ENCODE data around the gene MICAL2. TPM values are rescaled to one million over a fixed set of nuclear protein-coding genes. Genes with fewer than 3 reads are reported as not detected.

MICAL2 gene
- total and polyA plus RNA-seq, 2 of the 13 experiments (the other 11 are each of a cell fraction or from before 2014, with no cell fraction given), result 0.78 to 1.1 TPM

DNA sequence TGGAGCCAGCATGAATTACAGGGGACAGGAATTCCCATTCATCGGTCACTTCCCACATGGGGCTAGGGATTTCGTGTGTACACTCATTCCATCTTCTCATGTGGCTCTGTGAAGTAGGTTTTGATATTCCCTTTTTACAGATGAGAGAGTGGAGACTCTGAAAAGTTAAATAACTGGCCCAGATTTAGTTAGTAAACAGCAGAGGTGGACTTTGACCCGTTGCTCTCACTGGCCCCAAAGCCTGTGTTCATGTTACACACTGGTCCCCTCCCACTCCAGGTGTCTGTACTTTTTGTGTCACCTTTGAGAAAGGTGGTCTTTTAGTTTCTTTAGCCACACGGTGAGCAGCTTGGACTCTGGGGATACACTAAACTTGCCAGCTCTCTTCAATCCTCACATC, 108.5 kb downstream of the MICAL2 start (continued):
- TF ChIP-seq FOXA1 (IDR thresholded peaks at IDR 0.05), result no peak
- TF ChIP-seq FOXA1 (CRISPR knock-in tag; IDR thresholded peaks at IDR 0.05), result peak; percentile 86
- no peak for TF ChIP-seq REPIN1 (CRISPR knock-in tag; IDR thresholded peaks at IDR 0.05; ENCODE audit: borderline replicate concordance, low read depth)
- 0 out of 2 replicates have a peak, but pooled peaks have one; percentile 34 for TF ChIP-seq ELF3 (CRISPR knock-in tag; IDR thresholded peaks at IDR 0.05)
- TF ChIP-seq HNF4G (IDR thresholded peaks at IDR 0.05; ENCODE audit: borderline replicate concordance, low read depth, low read length), result peak; percentile 86
- TF ChIP-seq HNF4G (CRISPR knock-in tag; IDR thresholded peaks at IDR 0.05; ENCODE audit: borderline replicate concordance, low read depth), result peak; percentile 88; the same call in 1 of the 2 replicates
- peak; percentile 47; the same call in 1 of the 2 replicates for TF ChIP-seq ZBTB7B (CRISPR knock-in tag; IDR thresholded peaks at IDR 0.05)
- peak; percentile 52; the same call in 1 of the 2 replicates for TF ChIP-seq ZNF331 (CRISPR knock-in tag; IDR thresholded peaks at IDR 0.05)
- TF ChIP-seq, protein P1, sequence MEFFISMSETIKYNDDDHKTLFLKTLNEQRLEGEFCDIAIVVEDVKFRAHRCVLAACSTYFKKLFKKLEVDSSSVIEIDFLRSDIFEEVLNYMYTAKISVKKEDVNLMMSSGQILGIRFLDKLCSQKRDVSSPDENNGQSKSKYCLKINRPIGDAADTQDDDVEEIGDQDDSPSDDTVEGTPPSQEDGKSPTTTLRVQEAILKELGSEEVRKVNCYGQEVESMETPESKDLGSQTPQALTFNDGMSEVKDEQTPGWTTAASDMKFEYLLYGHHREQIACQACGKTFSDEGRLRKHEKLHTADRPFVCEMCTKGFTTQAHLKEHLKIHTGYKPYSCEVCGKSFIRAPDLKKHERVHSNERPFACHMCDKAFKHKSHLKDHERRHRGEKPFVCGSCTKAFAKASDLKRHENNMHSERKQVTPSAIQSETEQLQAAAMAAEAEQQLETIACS (CRISPR knock-in tag; IDR thresholded peaks at IDR 0.05), result no peak
- no peak for TF ChIP-seq ZNF841 (CRISPR knock-in tag; IDR thresholded peaks at IDR 0.05; ENCODE audit: borderline replicate concordance)
- TF ChIP-seq, protein P2, sequence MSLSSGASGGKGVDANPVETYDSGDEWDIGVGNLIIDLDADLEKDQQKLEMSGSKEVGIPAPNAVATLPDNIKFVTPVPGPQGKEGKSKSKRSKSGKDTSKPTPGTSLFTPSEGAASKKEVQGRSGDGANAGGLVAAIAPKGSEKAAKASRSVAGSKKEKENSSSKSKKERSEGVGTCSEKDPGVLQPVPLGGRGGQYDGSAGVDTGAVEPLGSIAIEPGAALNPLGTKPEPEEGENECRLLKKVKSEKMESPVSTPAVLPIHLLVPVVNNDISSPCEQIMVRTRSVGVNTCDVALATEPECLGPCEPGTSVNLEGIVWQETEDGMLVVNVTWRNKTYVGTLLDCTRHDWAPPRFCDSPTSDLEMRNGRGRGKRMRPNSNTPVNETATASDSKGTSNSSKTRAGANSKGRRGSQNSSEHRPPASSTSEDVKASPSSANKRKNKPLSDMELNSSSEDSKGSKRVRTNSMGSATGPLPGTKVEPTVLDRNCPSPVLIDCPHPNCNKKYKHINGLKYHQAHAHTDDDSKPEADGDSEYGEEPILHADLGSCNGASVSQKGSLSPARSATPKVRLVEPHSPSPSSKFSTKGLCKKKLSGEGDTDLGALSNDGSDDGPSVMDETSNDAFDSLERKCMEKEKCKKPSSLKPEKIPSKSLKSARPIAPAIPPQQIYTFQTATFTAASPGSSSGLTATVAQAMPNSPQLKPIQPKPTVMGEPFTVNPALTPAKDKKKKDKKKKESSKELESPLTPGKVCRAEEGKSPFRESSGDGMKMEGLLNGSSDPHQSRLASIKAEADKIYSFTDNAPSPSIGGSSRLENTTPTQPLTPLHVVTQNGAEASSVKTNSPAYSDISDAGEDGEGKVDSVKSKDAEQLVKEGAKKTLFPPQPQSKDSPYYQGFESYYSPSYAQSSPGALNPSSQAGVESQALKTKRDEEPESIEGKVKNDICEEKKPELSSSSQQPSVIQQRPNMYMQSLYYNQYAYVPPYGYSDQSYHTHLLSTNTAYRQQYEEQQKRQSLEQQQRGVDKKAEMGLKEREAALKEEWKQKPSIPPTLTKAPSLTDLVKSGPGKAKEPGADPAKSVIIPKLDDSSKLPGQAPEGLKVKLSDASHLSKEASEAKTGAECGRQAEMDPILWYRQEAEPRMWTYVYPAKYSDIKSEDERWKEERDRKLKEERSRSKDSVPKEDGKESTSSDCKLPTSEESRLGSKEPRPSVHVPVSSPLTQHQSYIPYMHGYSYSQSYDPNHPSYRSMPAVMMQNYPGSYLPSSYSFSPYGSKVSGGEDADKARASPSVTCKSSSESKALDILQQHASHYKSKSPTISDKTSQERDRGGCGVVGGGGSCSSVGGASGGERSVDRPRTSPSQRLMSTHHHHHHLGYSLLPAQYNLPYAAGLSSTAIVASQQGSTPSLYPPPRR (CRISPR knock-in tag; IDR thresholded peaks at IDR 0.05; ENCODE audit: borderline replicate concordance), result 0 out of 2 replicates have a peak, but pooled peaks have one; percentile 22
- peak; percentile 71; the same call in 1 of the 2 replicates for TF ChIP-seq SIX1 (CRISPR knock-in tag; IDR thresholded peaks at IDR 0.05; ENCODE audit: borderline replicate concordance)
- no peak for TF ChIP-seq HOXA7 (CRISPR knock-in tag; IDR thresholded peaks at IDR 0.05)
- TF ChIP-seq LCORL (IDR thresholded peaks at IDR 0.05), result no peak
- TF ChIP-seq LCORL (CRISPR knock-in tag; IDR thresholded peaks at IDR 0.05), result peak; percentile 54; the same call in 1 of the 2 replicates
- TF ChIP-seq CEBPG (CRISPR knock-in tag; IDR thresholded peaks at IDR 0.05), result peak; percentile 18; the same call in 1 of the 2 replicates
- no peak for TF ChIP-seq ZNF484 (CRISPR knock-in tag; IDR thresholded peaks at IDR 0.05; ENCODE audit: borderline replicate concordance, low read depth)
- 0 out of 2 replicates have a peak, but pooled peaks have one; percentile 17 for TF ChIP-seq DMAP1 (CRISPR knock-in tag; IDR thresholded peaks at IDR 0.05)
- no peak for TF ChIP-seq SOX6 (IDR thresholded peaks at IDR 0.05)
- TF ChIP-seq SOX6 (CRISPR knock-in tag; IDR thresholded peaks at IDR 0.05), result 0 out of 2 replicates have a peak, but pooled peaks have one; percentile 28
- TF ChIP-seq, protein P3, sequence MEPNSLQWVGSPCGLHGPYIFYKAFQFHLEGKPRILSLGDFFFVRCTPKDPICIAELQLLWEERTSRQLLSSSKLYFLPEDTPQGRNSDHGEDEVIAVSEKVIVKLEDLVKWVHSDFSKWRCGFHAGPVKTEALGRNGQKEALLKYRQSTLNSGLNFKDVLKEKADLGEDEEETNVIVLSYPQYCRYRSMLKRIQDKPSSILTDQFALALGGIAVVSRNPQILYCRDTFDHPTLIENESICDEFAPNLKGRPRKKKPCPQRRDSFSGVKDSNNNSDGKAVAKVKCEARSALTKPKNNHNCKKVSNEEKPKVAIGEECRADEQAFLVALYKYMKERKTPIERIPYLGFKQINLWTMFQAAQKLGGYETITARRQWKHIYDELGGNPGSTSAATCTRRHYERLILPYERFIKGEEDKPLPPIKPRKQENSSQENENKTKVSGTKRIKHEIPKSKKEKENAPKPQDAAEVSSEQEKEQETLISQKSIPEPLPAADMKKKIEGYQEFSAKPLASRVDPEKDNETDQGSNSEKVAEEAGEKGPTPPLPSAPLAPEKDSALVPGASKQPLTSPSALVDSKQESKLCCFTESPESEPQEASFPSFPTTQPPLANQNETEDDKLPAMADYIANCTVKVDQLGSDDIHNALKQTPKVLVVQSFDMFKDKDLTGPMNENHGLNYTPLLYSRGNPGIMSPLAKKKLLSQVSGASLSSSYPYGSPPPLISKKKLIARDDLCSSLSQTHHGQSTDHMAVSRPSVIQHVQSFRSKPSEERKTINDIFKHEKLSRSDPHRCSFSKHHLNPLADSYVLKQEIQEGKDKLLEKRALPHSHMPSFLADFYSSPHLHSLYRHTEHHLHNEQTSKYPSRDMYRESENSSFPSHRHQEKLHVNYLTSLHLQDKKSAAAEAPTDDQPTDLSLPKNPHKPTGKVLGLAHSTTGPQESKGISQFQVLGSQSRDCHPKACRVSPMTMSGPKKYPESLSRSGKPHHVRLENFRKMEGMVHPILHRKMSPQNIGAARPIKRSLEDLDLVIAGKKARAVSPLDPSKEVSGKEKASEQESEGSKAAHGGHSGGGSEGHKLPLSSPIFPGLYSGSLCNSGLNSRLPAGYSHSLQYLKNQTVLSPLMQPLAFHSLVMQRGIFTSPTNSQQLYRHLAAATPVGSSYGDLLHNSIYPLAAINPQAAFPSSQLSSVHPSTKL (CRISPR knock-in tag; IDR thresholded peaks at IDR 0.05), result peak; percentile 75
- peak; percentile 55; the same call in 1 of the 2 replicates for TF ChIP-seq SOX5 (CRISPR knock-in tag; IDR thresholded peaks at IDR 0.05; ENCODE audit: borderline replicate concordance)
- 0 out of 2 replicates have a peak, but pooled peaks have one; percentile 57 for TF ChIP-seq HMG20B (CRISPR knock-in tag; conservative IDR thresholded peaks at IDR 0.05)
- peak; percentile 90 for TF ChIP-seq FOXO1 (CRISPR knock-in tag; IDR thresholded peaks at IDR 0.05)
